ENCODE results near the gene AUTS2. TPM values are rescaled to one million over a fixed set of nuclear protein-coding genes. Genes with fewer than 3 reads are reported as not detected.

AUTS2 gene
- total RNA-seq, 3 donors from 2014 or later = 31.5 to 94.3 (median 81.3) TPM

DNA sequence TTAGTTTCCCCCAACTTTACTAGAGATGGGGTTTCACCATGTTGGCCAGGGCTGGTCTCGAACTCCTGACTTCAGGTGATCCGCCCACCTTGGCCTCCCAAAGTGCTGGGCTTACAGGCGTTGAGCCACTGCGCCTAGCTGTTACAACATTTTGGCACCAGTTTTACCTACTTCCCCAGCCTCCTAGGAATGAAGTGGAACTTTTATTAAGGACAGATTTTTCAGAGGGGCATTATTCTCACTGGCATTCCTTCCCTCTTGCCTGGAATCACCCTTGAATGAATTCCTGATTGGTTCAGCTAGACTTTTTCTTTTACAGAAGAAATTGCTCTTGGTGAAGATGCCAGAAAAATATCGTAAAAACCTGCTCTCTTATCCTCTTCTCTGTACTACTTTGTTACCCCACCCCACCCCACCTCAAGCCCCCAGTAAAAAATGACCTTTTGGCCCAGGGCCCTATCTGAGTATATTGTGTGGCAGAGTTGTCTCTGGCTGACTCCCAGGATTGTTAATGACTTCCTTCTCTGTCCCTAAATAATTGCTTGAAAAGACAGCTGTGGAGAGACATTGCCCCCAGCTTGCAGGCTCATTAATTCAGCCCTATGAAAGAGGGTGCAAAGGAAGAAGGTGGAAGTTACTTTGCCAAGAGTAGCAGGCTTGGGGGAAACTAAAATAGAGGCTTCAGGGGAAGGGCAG is 189.6 kb downstream of the AUTS2 start:
- DNase-seq (ENCODE audit: low spot score in 2 of 2) = no peak
- no peaks in the 10 kb centered on the region for H3K9me3 ChIP-seq
- H3K4me3 ChIP-seq = no peak overlapping the region
- no peak overlapping the region for H3K27ac ChIP-seq
- TF ChIP-seq POLR2A (IDR thresholded peaks at IDR 0.05) = no peak
- TF ChIP-seq, protein P1, sequence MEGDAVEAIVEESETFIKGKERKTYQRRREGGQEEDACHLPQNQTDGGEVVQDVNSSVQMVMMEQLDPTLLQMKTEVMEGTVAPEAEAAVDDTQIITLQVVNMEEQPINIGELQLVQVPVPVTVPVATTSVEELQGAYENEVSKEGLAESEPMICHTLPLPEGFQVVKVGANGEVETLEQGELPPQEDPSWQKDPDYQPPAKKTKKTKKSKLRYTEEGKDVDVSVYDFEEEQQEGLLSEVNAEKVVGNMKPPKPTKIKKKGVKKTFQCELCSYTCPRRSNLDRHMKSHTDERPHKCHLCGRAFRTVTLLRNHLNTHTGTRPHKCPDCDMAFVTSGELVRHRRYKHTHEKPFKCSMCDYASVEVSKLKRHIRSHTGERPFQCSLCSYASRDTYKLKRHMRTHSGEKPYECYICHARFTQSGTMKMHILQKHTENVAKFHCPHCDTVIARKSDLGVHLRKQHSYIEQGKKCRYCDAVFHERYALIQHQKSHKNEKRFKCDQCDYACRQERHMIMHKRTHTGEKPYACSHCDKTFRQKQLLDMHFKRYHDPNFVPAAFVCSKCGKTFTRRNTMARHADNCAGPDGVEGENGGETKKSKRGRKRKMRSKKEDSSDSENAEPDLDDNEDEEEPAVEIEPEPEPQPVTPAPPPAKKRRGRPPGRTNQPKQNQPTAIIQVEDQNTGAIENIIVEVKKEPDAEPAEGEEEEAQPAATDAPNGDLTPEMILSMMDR (IDR thresholded peaks at IDR 0.05) = no peak
- no peak for TF ChIP-seq POLR2AphosphoS5 (IDR thresholded peaks at IDR 0.05)
- H3K4me1 ChIP-seq = peaks cover 0 to 3% of the 10 kb centered on the region in 2 donors
- H3K27me3 ChIP-seq = no peaks in the 10 kb centered on the region
- H3K36me3 ChIP-seq = no peaks in the 10 kb centered on the region
- intact Hi-C loops (cut with DNase I; ENCODE audit: low total_unique reads) = no loop called here

GRCh38 chr7:69789563-69789962 is 191.3 kb downstream of the AUTS2 start:
- H3K9me3 ChIP-seq = no peaks in the 10 kb centered on the region
- H3K27me3 ChIP-seq = no peaks in the 10 kb centered on the region
- DNase-seq (ENCODE audit: low spot score in 2 of 2) = no peak
- intact Hi-C loops (cut with DNase I; ENCODE audit: low total_unique reads) = no loop called here
- no peak overlapping the region for H3K27ac ChIP-seq
- TF ChIP-seq POLR2A (IDR thresholded peaks at IDR 0.05) (no peak), POLR2AphosphoS5 (IDR thresholded peaks at IDR 0.05) (no peak)
- TF ChIP-seq, protein P1 (IDR thresholded peaks at IDR 0.05) = no peak
- no peaks in the 10 kb centered on the region for H3K4me1 ChIP-seq
- H3K36me3 ChIP-seq = no peaks in the 10 kb centered on the region
- no peak overlapping the region for H3K4me3 ChIP-seq

DNA sequence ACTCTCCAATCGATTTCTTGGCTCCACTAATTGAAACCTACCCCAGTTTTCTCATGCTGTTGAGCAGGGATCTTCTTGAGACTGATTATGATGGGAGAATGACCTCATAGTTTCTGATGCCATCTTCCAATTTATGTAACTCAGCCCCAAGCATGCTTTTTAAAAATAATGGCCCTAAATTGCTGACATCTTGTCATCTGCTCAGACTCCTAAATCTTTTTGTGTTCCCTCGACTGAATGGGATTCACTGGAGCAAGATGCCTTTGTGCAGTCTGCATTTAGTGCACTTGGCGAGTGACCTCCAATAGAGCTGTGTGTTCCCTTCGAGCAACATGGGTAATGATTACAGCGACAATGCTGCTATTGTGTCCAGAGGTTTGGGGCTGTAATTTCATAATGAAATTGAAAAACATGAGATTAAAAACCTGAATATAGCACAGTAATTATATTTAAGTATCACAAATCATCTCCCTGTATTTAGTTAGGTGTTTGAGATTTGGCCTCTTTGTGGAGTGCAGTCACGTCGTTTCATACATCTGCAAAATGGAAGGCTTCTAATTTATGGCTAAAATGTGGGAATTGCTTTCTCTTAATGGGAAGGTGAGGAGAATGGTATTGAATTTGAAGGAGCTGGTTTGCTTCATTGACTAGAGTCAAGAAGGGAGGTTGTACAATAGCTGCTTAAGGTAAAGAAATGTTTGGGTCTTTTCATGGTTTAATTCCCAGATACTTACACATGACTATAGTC is 192.9 kb downstream of the AUTS2 start:
- Histone ChIP-seq H3K9me3 (no peaks in the 10 kb centered on the region), H3K27ac (no peak overlapping the region), H3K27me3 (no peaks in the 10 kb centered on the region), H3K36me3 (no peaks in the 10 kb centered on the region), H3K4me3 (no peak overlapping the region), H3K4me1 (no peaks in the 10 kb centered on the region)
- TF ChIP-seq POLR2A (IDR thresholded peaks at IDR 0.05) (no peak), POLR2AphosphoS5 (IDR thresholded peaks at IDR 0.05) (no peak)
- TF ChIP-seq, protein P1 (IDR thresholded peaks at IDR 0.05) = no peak
- no peak for DNase-seq (ENCODE audit: low spot score in 2 of 2)
- intact Hi-C loops (cut with DNase I; ENCODE audit: low total_unique reads) = no loop called here

GRCh38 chr7:69791739-69792138 is 193.5 kb downstream of the AUTS2 start:
- DNase-seq (ENCODE audit: low spot score in 2 of 2) = no peak
- no peaks in the 10 kb centered on the region for H3K4me1 ChIP-seq
- intact Hi-C loops (cut with DNase I; ENCODE audit: low total_unique reads) = no loop called here
- no peak overlapping the region for H3K4me3 ChIP-seq
- H3K9me3 ChIP-seq = no peaks in the 10 kb centered on the region
- no peaks in the 10 kb centered on the region for H3K27me3 ChIP-seq
- TF ChIP-seq, protein P1 (IDR thresholded peaks at IDR 0.05) = no peak
- no peak for TF ChIP-seq POLR2A (IDR thresholded peaks at IDR 0.05)
- TF ChIP-seq POLR2AphosphoS5 (IDR thresholded peaks at IDR 0.05) = no peak
- H3K27ac ChIP-seq = no peak overlapping the region
- no peaks in the 10 kb centered on the region for H3K36me3 ChIP-seq

DNA sequence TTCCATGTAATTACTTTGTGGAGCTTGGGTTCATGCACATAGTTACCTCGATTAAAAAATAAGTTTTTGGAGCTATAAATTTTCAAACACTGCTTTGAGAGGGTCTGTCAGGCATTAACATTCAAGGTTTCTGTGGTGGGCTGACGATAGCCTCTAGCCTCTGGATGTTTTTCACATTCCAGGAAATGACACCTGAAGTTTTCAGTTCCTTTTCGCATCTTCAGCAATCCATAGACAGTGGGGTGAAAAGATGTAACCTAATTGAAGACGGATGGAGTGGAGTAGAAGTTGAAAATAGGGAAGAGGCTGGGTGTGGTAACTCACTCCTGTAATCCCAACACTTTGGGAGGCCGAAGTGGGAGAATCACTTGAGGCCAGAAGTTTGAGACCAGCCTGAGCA is 197.7 kb downstream of the AUTS2 start:
- TF ChIP-seq POLR2AphosphoS5 (IDR thresholded peaks at IDR 0.05) (no peak), POLR2A (IDR thresholded peaks at IDR 0.05) (no peak)
- TF ChIP-seq, protein P1 (IDR thresholded peaks at IDR 0.05) = no peak
- no peak for DNase-seq (ENCODE audit: low spot score in 2 of 2)
- H3K4me3 ChIP-seq = no peak overlapping the region
- H3K36me3 ChIP-seq = no peaks in the 10 kb centered on the region
- H3K4me1 ChIP-seq = no peaks in the 10 kb centered on the region
- no peak overlapping the region for H3K27ac ChIP-seq
- H3K9me3 ChIP-seq = no peaks in the 10 kb centered on the region
- intact Hi-C loops (cut with DNase I; ENCODE audit: low total_unique reads) = no loop called here
- H3K27me3 ChIP-seq = no peaks in the 10 kb centered on the region

Data from breast epithelium (tissue), 4 donors.